Liver (tissue), 9 donors: ENCODE measurements around the gene ENPP3. TPM values are rescaled to one million over a fixed set of nuclear protein-coding genes. Genes with fewer than 3 reads are reported as not detected.

Source experiments
- DNase-seq: peaks from one replicate; pipeline ENCODE4 v3.0.0-alpha.2; 2017; ENCODE audit warnings: low spot score
- H3K27ac ChIP-seq, 2 donors: one replicate each; pipeline ENCODE4 v1.7.0; 2013; ENCODE audit warnings: inconsistent platforms in 2 of 2, low read length in 2 of 2, control low read depth in 1 of 2, low read depth in 1 of 2, mild to moderate bottlenecking in 1 of 2
- H3K27me3 ChIP-seq, 4 donors: one replicate each; pipeline versions ENCODE4 v1.6.1 to v1.7.0; 2013; ENCODE audit warnings: low read length in 3 of 4, inconsistent platforms in 1 of 4, mild to moderate bottlenecking in 1 of 4, moderate library complexity in 1 of 4; ENCODE audit not compliant: control insufficient read depth in 4 of 4, insufficient read depth in 4 of 4
- H3K36me3 ChIP-seq, 4 donors: one replicate each; pipeline versions ENCODE4 v1.6.1 to v1.7.0; 2013; ENCODE audit warnings: low read length in 3 of 4, mild to moderate bottlenecking in 3 of 4, low read depth in 1 of 4, moderate library complexity in 1 of 4; ENCODE audit not compliant: control insufficient read depth in 4 of 4, insufficient read depth in 3 of 4
- H3K4me1 ChIP-seq, 4 donors: one replicate each; pipeline versions ENCODE4 v1.6.1 to v1.7.0; 2013; ENCODE audit warnings: low read length in 3 of 4, mild to moderate bottlenecking in 3 of 4, moderate library complexity in 1 of 4; ENCODE audit not compliant: control insufficient read depth in 4 of 4, insufficient read depth in 4 of 4
- H3K4me3 ChIP-seq, 3 donors: one replicate each; pipeline versions ENCODE4 v1.6.1 to v1.7.0; 2013; ENCODE audit warnings: low read length in 3 of 3, control low read depth in 1 of 3, low read depth in 1 of 3, mild to moderate bottlenecking in 1 of 3
- H3K9ac ChIP-seq, 2 donors: one replicate each; pipeline ENCODE4 v1.7.0; 2013; ENCODE audit warnings: low read length in 2 of 2, mild to moderate bottlenecking in 2 of 2, moderate library complexity in 2 of 2, control low read depth in 1 of 2, low read depth in 1 of 2
- H3K9me3 ChIP-seq, 4 donors: one replicate each; pipeline versions ENCODE4 v1.6.1 to v1.7.0; 2013; ENCODE audit warnings: low read length in 3 of 4; ENCODE audit not compliant: control insufficient read depth in 4 of 4
- CTCF ChIP-seq: fragments of 150-350 bp; IDR thresholded peaks from 2 replicates; pipeline ENCODE4 v1.5.1; 2017; ENCODE audit warnings: improper control_type of control experiment, low read depth, low read length; ENCODE audit not compliant: missing input control
- EGR1 ChIP-seq, 2 donors: IDR thresholded peaks; 2 replicates each; pipeline ENCODE4 v1.6.1; 2016 to 2018; ENCODE audit warnings: antibody characterized with exemption in 2 of 2, low read depth in 2 of 2
- FOXA1 ChIP-seq: IDR thresholded peaks from 2 replicates; pipeline ENCODE4 v1.6.1; 2016; ENCODE audit warnings: antibody characterized with exemption
- FOXA2 ChIP-seq: IDR thresholded peaks from 2 replicates; pipeline ENCODE4 v1.6.1; 2016; ENCODE audit warnings: antibody characterized with exemption
- GABPA ChIP-seq, 2 donors: IDR thresholded peaks in 1 of 2; conservative IDR thresholded peaks in 1 of 2; 2 replicates each; pipeline ENCODE4 v1.6.1; 2016; ENCODE audit warnings: antibody characterized with exemption in 2 of 2, mild to moderate bottlenecking in 1 of 2, moderate library complexity in 1 of 2
- HNF4A ChIP-seq, 2 donors: conservative IDR thresholded peaks; 2 replicates each; pipeline ENCODE4 v1.6.1; 2016; ENCODE audit warnings: antibody characterized with exemption in 2 of 2, mild to moderate bottlenecking in 2 of 2
- HNF4G ChIP-seq: IDR thresholded peaks from 2 replicates; pipeline ENCODE4 v1.6.1; 2016; ENCODE audit warnings: antibody characterized with exemption
- JUND ChIP-seq, 2 donors: IDR thresholded peaks; 2 replicates each; pipeline ENCODE4 v1.6.1; 2016; ENCODE audit warnings: antibody characterized with exemption in 2 of 2
- NR2F2 ChIP-seq: IDR thresholded peaks from 2 replicates; pipeline ENCODE4 v1.6.1; 2016; ENCODE audit warnings: antibody characterized with exemption
- RAD21 ChIP-seq, 2 donors: IDR thresholded peaks; 2 replicates each; pipeline ENCODE4 v1.6.1; 2016; ENCODE audit warnings: antibody characterized with exemption in 2 of 2, mild to moderate bottlenecking in 2 of 2
- REST ChIP-seq: IDR thresholded peaks from 2 replicates; pipeline ENCODE4 v1.6.1; 2016; ENCODE audit warnings: antibody characterized with exemption, mild to moderate bottlenecking
- RXRA ChIP-seq, 2 donors: IDR thresholded peaks; 2 replicates each; pipeline ENCODE4 v1.6.1; 2017 to 2018; ENCODE audit warnings: antibody characterized with exemption in 2 of 2, mild to moderate bottlenecking in 1 of 2
- SP1 ChIP-seq: IDR thresholded peaks from 2 replicates; pipeline ENCODE4 v1.6.1; 2018; ENCODE audit warnings: antibody characterized with exemption, mild to moderate bottlenecking
- TAF1 ChIP-seq: conservative IDR thresholded peaks from 2 replicates; pipeline ENCODE4 v1.6.1; 2016; ENCODE audit warnings: antibody characterized with exemption, mild to moderate bottlenecking
- YY1 ChIP-seq: IDR thresholded peaks from 2 replicates; pipeline ENCODE4 v1.6.1; 2016; ENCODE audit warnings: antibody characterized with exemption, mild to moderate bottlenecking
- ZBTB33 ChIP-seq: IDR thresholded peaks from 2 replicates; pipeline ENCODE4 v1.6.1; 2016; ENCODE audit warnings: antibody characterized with exemption
- WGBS: extraction: QIAGEN DNeasy Blood & Tissue Kit; methylation state at CpG from one replicate; pipeline ENCODE4 v1.1.7; 2013; 5-methylcytosine and 5-hydroxymethylcytosine counted together
- polyA plus RNA-seq, 2 donors: library from polyadenylated mRNA; stranded (reverse) in 1 of 2; unstranded in 1 of 2; fragments of 200-250 nt in 1 of 2; fragments of >200 nt in 1 of 2; fragmentation: Nextera tagmentation in 1 of 2; extraction: Ambion mirVana in 1 of 2; gene quantifications; one replicate each; pipeline versions ENCODE4 v1.2.1 to v1.2.3, GENCODE V29; 2013 to 2015
- total RNA-seq, 2 donors: library from RNA; depleted of rRNA; stranded (reverse); fragments of >200 nt; gene quantifications; one replicate each; pipeline ENCODE4 v1.2.3, GENCODE V29; 2014
- TF ChIP-seq, protein P1 (sequence below): IDR thresholded peaks from 2 replicates; pipeline ENCODE4 v1.6.1; 2016; ENCODE audit warnings: antibody characterized with exemption
- TF ChIP-seq, protein P2 (sequence below): IDR thresholded peaks from 2 replicates; pipeline ENCODE4 v1.6.1; 2016; ENCODE audit warnings: antibody characterized with exemption
- donor health status: healthy.
- donor health status: healthy.
- donor health status: healthy.
- donor health status: healthy.
- donor health status: healthy.

The ENPP3 gene
- total and polyA plus RNA-seq, 4 donors, result 0.51 to 6.1 (median 1.1) TPM

DNA sequence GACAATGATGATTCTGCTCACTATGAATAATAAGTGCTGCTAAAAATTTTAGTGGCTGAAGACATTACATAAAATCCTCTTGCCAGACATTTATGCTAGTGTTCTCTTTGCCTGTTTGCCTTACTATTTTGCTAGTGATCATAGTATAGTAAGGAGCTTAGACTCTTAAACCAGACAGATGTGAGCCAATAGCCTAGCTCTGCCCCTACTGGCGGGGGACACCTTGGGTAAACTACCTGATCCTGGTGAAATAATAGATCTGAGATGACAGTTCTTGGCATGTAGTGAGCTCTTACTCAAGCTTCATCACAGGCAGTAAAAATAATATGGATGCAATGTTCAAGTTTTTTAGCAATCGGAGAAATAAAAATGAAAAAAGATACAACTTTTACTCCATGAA is 18.8 kb downstream of the ENPP3 start:
- H3K27ac ChIP-seq, result no peak overlapping the region
- 96% methylated on average over 2 of the region's 2 CpGs for WGBS
- peaks cover 3 to 9% (median 6%) of the 10 kb centered on the region in 4 donors for H3K4me1 ChIP-seq
- no peaks in the 10 kb centered on the region for H3K9me3 ChIP-seq
- no peak overlapping the region for H3K4me3 ChIP-seq
- H3K9ac ChIP-seq, result no peak overlapping the region
- no peaks in the 10 kb centered on the region for H3K27me3 ChIP-seq
- no peaks in the 10 kb centered on the region for H3K36me3 ChIP-seq
- TF ChIP-seq EGR1 (IDR thresholded peaks at IDR 0.05; ENCODE audit: low read depth in 2 of 2) (no peak), HNF4G (no peak), NR2F2 (no peak), RXRA (IDR thresholded peaks at IDR 0.05) (no peak), ZBTB33 (no peak), CTCF (no peak), GABPA (IDR thresholded peaks at IDR 0.05 in 1 of 2, conservative IDR thresholded peaks at IDR 0.05 in 1 of 2) (no peak), SP1 (no peak), FOXA2 (no peak), YY1 (no peak), HNF4A (conservative IDR thresholded peaks at IDR 0.05) (no peak), JUND (IDR thresholded peaks at IDR 0.05) (no peak), FOXA1 (no peak), RAD21 (IDR thresholded peaks at IDR 0.05) (no peak), TAF1 (no peak), REST (no peak)
- TF ChIP-seq, protein P1, sequence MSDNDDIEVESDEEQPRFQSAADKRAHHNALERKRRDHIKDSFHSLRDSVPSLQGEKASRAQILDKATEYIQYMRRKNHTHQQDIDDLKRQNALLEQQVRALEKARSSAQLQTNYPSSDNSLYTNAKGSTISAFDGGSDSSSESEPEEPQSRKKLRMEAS, result no peak
- TF ChIP-seq, protein P2, sequence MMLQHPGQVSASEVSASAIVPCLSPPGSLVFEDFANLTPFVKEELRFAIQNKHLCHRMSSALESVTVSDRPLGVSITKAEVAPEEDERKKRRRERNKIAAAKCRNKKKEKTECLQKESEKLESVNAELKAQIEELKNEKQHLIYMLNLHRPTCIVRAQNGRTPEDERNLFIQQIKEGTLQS, result no peak
- no peak for DNase-seq
